Activated CD8-positive, alpha-beta memory T cell treated with anti-CD3 and anti-CD28 coated beads, Interleukin-2, amount 50 U/mL, for 1 hour (primary cell): ENCODE results near the gene HACL1.

Experiments
- DNase-seq: peaks from one replicate; pipeline ENCODE4 v3.0.0-alpha.2; 2020; ENCODE audit errors: extremely low read depth

Gene HACL1

GRCh38 chr3:15523660-15524417, 77.5 kb downstream of the HACL1 start:
- no peak for DNase-seq

- no peak for DNase-seq
These were observed 79.4 kb downstream of the HACL1 start for GRCh38 chr3:15522016-15522415.

GRCh38 chr3:15521573-15521965, 79.8 kb downstream of the HACL1 start, which contains the start of gene COLQ:
COLQ (minus strand) TSS chr3:15521706; CDS start chr3:15521625, 81 bp downstream.
- no peak for DNase-seq

- no peak for DNase-seq
These were observed 80.4 kb downstream of the HACL1 start for GRCh38 chr3:15520804-15521572.

- DNase-seq: no peak
These were observed 81.2 kb downstream of the HACL1 start for GRCh38 chr3:15520185-15520584.

GRCh38 chr3:15519096-15519495, 82.3 kb downstream of the HACL1 start:
- DNase-seq: no peak

GRCh38 chr3:15514663-15515340, 86.6 kb downstream of the HACL1 start:
- DNase-seq: no peak

- DNase-seq: no peak
These were observed 87.3 kb downstream of the HACL1 start for GRCh38 chr3:15513810-15514662.

GRCh38 chr3:15513116-15513515, 88.3 kb downstream of the HACL1 start:
- DNase-seq: no peak

- DNase-seq: no peak
These were observed 89.2 kb downstream of the HACL1 start for GRCh38 chr3:15512166-15512565.

- DNase-seq: no peak
These were observed 90.2 kb downstream of the HACL1 start for GRCh38 chr3:15511156-15511555.
